ENCODE results near the gene TDP2. TPM values are rescaled to one million over a fixed set of nuclear protein-coding genes. Genes with fewer than 3 reads are reported as not detected.

The TDP2 gene, protein sequence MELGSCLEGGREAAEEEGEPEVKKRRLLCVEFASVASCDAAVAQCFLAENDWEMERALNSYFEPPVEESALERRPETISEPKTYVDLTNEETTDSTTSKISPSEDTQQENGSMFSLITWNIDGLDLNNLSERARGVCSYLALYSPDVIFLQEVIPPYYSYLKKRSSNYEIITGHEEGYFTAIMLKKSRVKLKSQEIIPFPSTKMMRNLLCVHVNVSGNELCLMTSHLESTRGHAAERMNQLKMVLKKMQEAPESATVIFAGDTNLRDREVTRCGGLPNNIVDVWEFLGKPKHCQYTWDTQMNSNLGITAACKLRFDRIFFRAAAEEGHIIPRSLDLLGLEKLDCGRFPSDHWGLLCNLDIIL
- 42.6 and 44.1 TPM in 2 replicates for total RNA-seq (ENCODE audit: low replicate concordance)
- long read RNA-seq, transcript TDP2-205 (2 exons, 714 nt), result minor isoform, 9 of 115 reads
- long read RNA-seq, transcript TDP2-202 (7 exons, 2,071 nt), result major isoform, 84 of 115 reads
- long read RNA-seq, partial matches to known transcripts, result 8 of 115 reads
- long read RNA-seq, other reads (novel, unspliced or antisense), result 14 of 115 reads

GRCh38 chr6:24666641-24667377 is at the start of gene TDP2, which contains the start of gene ACOT13:
Gene TDP2 (minus strand): TSS chr6:24666899. CDS start chr6:24666862, 37 bp downstream.
Gene ACOT13 (plus strand): TSS chr6:24667077. CDS start chr6:24667264, 187 bp downstream.
- H3K27ac Mint-ChIP-seq, result peak within 1 kb of the TSS; percentile 97
- H3K4me1 Mint-ChIP-seq (ENCODE audit: unreplicated experiment), result peaks cover 24% of the 10 kb centered on the region
- peaks cover 11% of the 10 kb centered on the region for H3K9me3 Mint-ChIP-seq
- H3K4me3 Mint-ChIP-seq, result peak within 1 kb of the TSS; percentile 97
- H3K27me3 Mint-ChIP-seq, result no peaks in the 10 kb centered on the region
- peaks cover 33% of the 10 kb centered on the region for H3K36me3 Mint-ChIP-seq
- peak; percentile 96 for DNase-seq (ENCODE audit: extremely low spot score, unreplicated experiment)
- TF ChIP-seq CTCF (conservative IDR thresholded peaks at IDR 0.05), result peak; percentile 76

- no peak for TF ChIP-seq CTCF (conservative IDR thresholded peaks at IDR 0.05)
- Mint-ChIP-seq H3K27ac (peak overlapping the region; percentile 20), H3K4me3 (no peak overlapping the region), H3K27me3 (no peaks in the 10 kb centered on the region), H3K4me1 (ENCODE audit: unreplicated experiment) (no peaks in the 10 kb centered on the region), H3K36me3 (peaks cover 45% of the 10 kb centered on the region), H3K9me3 (no peaks in the 10 kb centered on the region)
- DNase-seq (ENCODE audit: extremely low spot score, unreplicated experiment), result no peak
These were observed 44.0 kb upstream of the TDP2 start for GRCh38 chr6:24710519-24711303.

DNA sequence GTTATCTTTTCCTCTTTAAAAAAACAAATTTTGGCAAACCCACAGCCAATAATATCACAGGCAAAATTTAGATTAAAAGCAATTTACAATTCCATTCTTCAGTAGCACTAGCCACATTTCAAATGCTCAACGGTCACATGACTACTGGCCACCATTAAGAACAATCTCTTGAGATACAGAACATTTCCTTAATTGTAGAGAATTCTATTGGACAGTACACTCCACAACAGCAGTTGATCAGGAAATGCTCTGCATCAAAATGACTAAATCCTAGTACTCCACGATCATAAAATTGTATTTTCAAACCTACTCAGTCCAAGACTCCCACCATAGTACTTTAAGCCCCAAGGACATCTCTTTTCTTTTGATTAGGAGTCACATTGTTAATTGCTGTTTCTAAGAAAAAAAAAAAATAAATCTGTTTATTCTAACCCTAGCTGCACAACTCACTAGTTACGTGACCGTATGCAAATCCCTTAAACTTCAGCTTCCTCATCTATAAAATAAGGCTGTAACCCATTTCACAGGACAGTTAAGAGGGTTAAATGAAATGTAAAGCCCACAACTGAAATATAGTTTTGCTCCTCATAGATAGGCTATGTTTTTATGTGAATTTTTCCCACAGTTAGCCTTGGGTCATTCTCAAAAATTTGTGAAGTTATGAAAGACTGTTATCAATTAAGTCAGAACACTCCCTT is 42.5 kb upstream of the TDP2 start:
- no peak for DNase-seq (ENCODE audit: extremely low spot score, unreplicated experiment)
- Mint-ChIP-seq H3K9me3 (no peaks in the 10 kb centered on the region), H3K36me3 (peaks cover 47% of the 10 kb centered on the region), H3K27me3 (no peaks in the 10 kb centered on the region), H3K4me3 (no peak overlapping the region), H3K4me1 (ENCODE audit: unreplicated experiment) (no peaks in the 10 kb centered on the region), H3K27ac (no peak overlapping the region)
- TF ChIP-seq CTCF (conservative IDR thresholded peaks at IDR 0.05), result no peak

DNA sequence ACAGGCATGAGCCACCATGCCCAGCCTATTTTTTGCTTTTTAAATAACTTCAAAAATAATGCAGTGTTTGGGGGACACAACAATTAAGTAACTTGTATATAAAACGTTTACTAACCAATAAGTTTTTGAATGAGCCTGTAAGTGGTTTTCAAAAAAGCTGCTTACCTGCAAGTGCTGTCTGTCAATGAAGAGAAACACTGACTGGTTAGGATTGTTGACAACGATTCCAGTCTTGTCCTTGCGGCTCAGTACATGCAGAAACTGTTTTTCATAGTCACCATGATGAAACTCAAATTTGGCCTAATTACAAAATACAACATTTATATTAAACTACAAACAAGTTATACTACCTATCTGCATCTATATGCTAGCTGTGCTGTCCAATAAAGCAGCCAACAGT is 41.9 kb upstream of the TDP2 start:
- Mint-ChIP-seq H3K9me3 (no peaks in the 10 kb centered on the region), H3K36me3 (peaks cover 45% of the 10 kb centered on the region), H3K4me1 (ENCODE audit: unreplicated experiment) (no peaks in the 10 kb centered on the region), H3K27me3 (no peaks in the 10 kb centered on the region), H3K27ac (no peak overlapping the region), H3K4me3 (no peak overlapping the region)
- DNase-seq (ENCODE audit: extremely low spot score, unreplicated experiment), result no peak
- TF ChIP-seq CTCF (conservative IDR thresholded peaks at IDR 0.05), result no peak

DNA sequence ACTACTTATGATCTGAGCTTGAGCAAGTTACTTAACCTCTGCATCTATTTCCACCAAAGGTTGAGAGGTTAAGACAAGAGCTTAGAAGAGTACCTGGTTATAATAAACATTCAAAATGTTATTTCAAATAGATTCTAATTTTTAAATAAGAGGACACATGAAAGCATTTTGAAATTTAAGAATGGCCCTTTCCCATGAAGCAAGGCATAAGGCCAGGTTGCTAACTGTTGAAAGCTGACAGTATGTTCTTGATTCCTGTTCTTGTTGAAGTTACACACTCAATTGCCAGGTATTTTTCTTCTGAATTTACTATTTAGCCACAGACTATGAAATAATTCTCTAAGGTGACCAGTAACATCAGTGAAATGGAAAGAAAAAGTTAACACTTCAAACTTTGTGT is 37.8 kb upstream of the TDP2 start:
- Mint-ChIP-seq H3K27ac (no peak overlapping the region), H3K36me3 (peaks cover 32% of the 10 kb centered on the region), H3K9me3 (no peaks in the 10 kb centered on the region), H3K27me3 (no peaks in the 10 kb centered on the region), H3K4me1 (ENCODE audit: unreplicated experiment) (no peaks in the 10 kb centered on the region), H3K4me3 (no peak overlapping the region)
- DNase-seq (ENCODE audit: extremely low spot score, unreplicated experiment), result no peak
- TF ChIP-seq CTCF (conservative IDR thresholded peaks at IDR 0.05), result no peak
